ENCODE measurements around the gene SH2D4B.

The SH2D4B gene

DNA sequence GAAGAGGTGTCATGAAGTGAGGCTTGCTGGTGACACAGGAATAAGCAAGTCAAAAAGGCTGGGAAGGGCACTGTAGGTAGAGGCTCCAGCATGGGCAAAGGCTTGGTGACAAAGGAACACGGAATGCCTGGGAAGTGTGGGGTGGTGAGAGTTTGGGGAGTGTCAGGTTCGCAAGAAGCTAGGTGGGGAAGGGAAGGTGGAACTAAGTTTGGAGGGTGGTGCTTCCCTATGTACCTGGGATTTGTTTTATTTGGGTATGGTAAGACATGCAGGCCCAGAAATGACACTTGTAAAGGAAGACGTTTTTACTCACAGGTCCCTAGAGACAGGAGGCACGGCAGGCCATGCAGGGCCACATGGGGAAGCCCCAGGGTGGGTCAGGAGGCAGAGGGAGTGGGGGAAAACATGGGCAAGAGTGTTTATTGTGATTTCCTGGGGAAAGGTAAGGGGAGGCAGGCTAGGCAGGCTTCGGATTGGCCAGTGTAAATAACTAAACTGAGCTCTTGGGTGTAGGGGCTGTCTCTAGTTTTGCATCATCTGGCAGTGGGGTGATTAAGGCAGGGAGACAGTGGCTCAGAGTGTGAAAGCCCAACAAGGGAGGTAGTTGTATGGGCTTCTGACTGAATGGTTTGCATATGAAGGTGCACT is 52.1 kb downstream of the SH2D4B start:
- H3K9me3 ChIP-seq: no peaks in the 10 kb centered on the region
- H3K4me1 ChIP-seq: no peaks in the 10 kb centered on the region
- DNase-seq (ENCODE audit: low spot score in 2 of 2): no peak
- in situ Hi-C loops (cut with MboI; ENCODE audit: low sequenced_read_pairs): no loop called here
- no peak overlapping the region for H3K4me3 ChIP-seq
- no peaks in the 10 kb centered on the region for H3K36me3 ChIP-seq (replicated peaks)
- no peaks in the 10 kb centered on the region for H3K27me3 ChIP-seq (ENCODE audit: low read depth)

DNA sequence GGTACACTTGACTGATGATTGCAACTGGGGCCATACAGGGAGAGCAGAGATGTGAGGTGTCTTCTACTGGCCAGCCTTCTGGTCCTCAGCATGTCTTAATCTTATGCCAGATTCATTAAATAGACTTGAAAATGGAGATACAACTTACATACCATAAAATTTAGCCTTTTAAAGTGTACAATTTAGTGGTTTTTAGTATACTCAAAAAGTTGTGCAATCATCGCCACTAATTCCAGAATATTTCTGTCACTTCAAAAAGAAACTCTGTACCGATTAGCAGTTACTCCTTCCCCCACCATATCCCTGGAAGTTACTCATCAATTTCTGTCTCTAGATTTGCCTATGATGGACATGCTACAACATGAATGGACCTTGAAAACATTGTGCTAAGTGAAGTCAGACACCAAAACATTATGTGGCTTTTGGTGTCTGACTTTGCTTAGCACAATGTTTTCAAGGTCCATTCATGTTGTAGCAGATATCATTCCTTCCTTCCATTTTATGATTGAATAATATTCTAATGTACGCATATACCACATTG is 53.0 kb downstream of the SH2D4B start:
- no peaks in the 10 kb centered on the region for H3K9me3 ChIP-seq
- no peaks in the 10 kb centered on the region for H3K4me1 ChIP-seq
- H3K4me3 ChIP-seq: no peak overlapping the region
- no peak for DNase-seq (ENCODE audit: low spot score in 2 of 2)
- H3K27me3 ChIP-seq (ENCODE audit: low read depth): no peaks in the 10 kb centered on the region
- in situ Hi-C loops (cut with MboI; ENCODE audit: low sequenced_read_pairs): no loop called here
- no peaks in the 10 kb centered on the region for H3K36me3 ChIP-seq (replicated peaks)

DNA sequence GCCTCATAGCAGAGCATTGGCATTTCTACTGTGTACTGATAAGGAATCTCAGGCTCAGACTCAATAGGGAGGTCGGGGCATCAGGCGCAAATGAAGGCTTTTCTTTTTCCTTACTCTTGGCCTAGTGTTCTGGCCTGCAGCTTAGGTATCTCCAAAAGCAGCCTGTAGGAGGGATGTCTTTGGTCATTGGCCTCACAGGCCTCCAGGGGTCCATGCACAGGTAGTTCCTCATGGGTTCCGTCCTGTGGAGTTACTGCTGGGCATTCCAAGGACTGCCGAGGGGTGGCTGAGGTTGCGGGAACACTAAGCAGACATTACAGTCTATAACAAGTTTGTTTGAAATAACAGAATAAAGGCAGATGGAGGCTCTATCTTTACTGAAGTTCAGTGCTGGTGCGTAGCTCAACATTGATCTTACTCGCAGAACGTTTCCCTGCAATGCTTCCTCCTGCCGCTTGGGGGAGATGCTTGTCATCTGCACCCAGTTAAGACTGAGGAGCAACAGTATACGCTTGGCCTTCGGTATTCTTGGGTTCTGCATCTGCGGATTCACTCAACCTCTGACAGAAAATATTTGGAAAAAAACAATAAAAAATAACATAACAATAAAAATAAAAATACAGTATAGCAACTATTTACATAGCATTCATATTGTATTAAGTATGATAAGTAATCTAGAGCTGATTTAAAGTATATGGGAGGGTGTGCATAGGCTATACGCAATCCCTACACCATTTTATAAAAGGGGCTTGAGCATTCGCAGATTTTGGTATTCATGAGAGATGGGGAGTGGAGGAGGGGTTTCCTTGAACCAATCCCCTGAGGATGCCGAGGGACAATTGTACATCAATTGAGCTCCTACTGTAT is 58.9 kb downstream of the SH2D4B start:
- no peaks in the 10 kb centered on the region for H3K36me3 ChIP-seq (replicated peaks)
- peak; percentile 48 to 57 for DNase-seq (ENCODE audit: low spot score in 2 of 2)
- in situ Hi-C loops (cut with MboI; ENCODE audit: low sequenced_read_pairs): no loop called here
- H3K4me3 ChIP-seq: no peak overlapping the region
- no peaks in the 10 kb centered on the region for H3K27me3 ChIP-seq (ENCODE audit: low read depth)
- H3K9me3 ChIP-seq: no peaks in the 10 kb centered on the region
- no peaks in the 10 kb centered on the region for H3K4me1 ChIP-seq

DNA sequence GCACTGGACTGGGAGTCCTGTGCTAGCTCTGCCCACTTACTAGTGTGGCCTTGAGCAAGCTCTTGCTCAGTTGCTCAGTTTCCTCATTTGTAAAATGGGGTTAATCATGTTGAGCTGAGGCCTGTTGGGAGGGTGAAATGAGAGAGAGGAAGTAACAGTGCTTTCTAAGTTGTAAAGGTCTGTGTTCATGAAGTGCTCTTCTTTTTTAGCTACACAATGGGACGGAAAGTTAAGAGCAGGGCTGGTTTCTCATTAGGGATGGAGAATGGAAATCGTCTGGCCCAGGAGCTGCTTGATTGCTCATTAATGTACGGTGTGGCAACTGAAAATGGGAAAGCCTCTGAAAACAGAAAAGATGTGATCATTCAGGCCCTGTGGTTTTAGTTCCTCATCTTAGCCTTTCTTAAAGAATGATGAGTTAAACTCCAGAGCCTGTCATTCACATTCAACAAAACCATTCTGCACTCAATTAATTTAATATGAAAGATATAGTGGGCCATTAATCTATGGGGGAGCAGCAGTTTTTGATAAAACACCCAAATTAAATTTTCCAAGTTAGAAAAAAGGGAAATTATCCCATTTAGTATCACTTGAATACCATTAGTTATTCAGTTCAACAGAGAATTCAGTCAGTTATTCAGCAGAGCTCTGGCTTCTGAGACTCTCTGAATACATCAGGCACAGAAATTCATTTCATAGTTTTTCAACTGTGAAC is 60.5 kb downstream of the SH2D4B start:
- H3K4me3 ChIP-seq: no peak overlapping the region
- DNase-seq (ENCODE audit: low spot score in 2 of 2): no peak
- in situ Hi-C loops (cut with MboI; ENCODE audit: low sequenced_read_pairs): no loop called here

DNA sequence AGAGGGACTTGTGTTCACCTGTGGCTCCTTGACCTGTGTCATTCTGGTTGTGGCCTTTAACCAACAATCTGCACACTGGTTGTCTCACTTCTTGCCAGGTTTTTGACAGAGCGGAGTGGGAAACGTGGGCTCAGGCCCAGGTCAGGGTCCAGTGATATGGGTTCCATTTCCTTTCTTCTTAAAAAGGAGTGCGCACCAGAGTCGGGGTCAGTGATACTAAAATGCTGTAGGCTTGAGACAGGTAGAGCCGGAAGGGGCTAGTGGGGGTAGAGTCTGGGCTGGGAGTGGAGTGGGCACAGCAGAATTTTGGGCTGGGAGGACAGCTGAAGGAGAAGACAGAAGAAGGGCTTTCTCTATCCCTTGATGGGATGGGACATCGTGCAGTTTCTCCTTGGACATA is 61.2 kb downstream of the SH2D4B start:
- Histone ChIP-seq H3K4me3 (no peak overlapping the region), H3K9me3 (no peaks in the 10 kb centered on the region), H3K27me3 (ENCODE audit: low read depth) (no peaks in the 10 kb centered on the region), H3K36me3 (replicated peaks) (no peaks in the 10 kb centered on the region), H3K4me1 (no peaks in the 10 kb centered on the region)
- no peak for DNase-seq (ENCODE audit: low spot score in 2 of 2)
- in situ Hi-C loops (cut with MboI; ENCODE audit: low sequenced_read_pairs): no loop called here

More for the DNA sequence above, 60.5 kb downstream of the SH2D4B start:
- no peaks in the 10 kb centered on the region for H3K4me1 ChIP-seq
- no peaks in the 10 kb centered on the region for H3K36me3 ChIP-seq (replicated peaks)
- no peaks in the 10 kb centered on the region for H3K27me3 ChIP-seq (ENCODE audit: low read depth)
- no peaks in the 10 kb centered on the region for H3K9me3 ChIP-seq

DNA sequence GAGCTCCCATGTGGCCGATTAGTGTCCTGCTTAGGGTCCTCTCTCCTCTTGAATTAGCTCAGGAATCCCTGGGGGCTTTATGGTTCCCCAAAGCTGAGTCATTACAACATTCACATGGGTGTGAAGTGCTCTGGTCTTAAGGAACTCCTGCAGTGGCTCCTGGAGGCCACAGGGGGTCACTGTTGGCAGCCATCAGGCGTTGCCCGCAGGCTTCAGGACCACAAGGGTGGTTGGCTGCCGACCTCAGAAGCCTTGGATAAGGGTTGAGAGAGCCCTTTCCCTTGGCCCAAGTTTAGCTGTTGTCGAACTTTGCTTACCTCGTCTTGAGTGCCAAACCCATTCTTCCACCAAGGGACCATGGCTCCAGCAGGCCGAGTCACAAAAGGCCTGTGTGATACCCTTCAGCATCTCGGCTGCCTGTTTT is 61.7 kb downstream of the SH2D4B start:
- H3K4me1 ChIP-seq: no peaks in the 10 kb centered on the region
- no peak overlapping the region for H3K4me3 ChIP-seq
- peak; percentile 51 to 70 for DNase-seq (ENCODE audit: low spot score in 2 of 2)
- in situ Hi-C loops (cut with MboI; ENCODE audit: low sequenced_read_pairs): no loop called here
- H3K9me3 ChIP-seq: no peaks in the 10 kb centered on the region
- H3K36me3 ChIP-seq (replicated peaks): no peaks in the 10 kb centered on the region
- no peaks in the 10 kb centered on the region for H3K27me3 ChIP-seq (ENCODE audit: low read depth)

DNA sequence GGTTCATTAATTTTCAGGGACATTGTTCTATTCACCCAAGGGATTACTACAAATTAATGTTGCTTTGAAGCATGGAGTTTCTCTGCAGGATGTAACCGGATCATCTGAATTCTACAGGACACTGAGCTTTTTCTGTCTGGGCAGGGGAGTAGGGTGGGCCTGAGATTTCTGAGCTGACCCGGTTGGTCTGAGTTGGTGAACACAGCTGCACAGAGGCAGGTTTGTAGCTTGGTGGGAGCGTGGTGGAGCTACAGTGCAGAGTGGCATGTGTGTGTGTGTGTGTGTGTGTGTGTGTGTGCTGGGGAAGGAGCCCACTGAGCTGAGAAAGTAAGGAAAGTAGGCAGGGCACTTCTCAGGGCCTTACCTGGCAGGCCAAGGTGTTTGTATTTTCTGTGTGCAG is 62.6 kb downstream of the SH2D4B start:
- Histone ChIP-seq H3K36me3 (replicated peaks) (no peaks in the 10 kb centered on the region), H3K4me1 (no peaks in the 10 kb centered on the region), H3K9me3 (no peaks in the 10 kb centered on the region), H3K27me3 (ENCODE audit: low read depth) (no peaks in the 10 kb centered on the region), H3K4me3 (no peak overlapping the region)
- DNase-seq (ENCODE audit: low spot score in 2 of 2): no peak
- in situ Hi-C loops (cut with MboI; ENCODE audit: low sequenced_read_pairs): no loop called here

DNA sequence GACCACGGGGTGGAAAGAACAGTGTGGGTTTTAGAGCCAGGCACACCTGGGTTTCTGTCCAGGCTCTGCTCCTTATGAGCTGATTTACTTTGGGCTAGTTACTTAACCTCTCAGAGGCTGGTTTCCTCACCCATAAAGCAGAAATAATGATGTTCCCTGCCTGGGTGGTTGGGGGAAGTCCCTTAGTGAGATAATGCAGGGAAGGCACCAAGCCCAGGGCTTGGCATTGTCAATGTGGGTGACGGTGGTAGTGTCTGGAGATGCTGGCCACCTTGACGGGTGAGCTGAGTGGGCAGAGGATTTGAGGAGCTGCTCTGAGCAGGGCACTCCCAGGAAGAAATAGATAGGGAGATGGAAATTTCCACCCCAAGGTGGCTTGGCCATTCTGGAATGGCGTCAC is 65.2 kb downstream of the SH2D4B start:
- H3K36me3 ChIP-seq (replicated peaks): no peaks in the 10 kb centered on the region
- no peaks in the 10 kb centered on the region for H3K9me3 ChIP-seq
- no peaks in the 10 kb centered on the region for H3K4me1 ChIP-seq
- in situ Hi-C loops (cut with MboI; ENCODE audit: low sequenced_read_pairs): no loop called here
- H3K27me3 ChIP-seq (ENCODE audit: low read depth): no peaks in the 10 kb centered on the region
- DNase-seq (ENCODE audit: low spot score in 2 of 2): no peak
- no peak overlapping the region for H3K4me3 ChIP-seq

DNA sequence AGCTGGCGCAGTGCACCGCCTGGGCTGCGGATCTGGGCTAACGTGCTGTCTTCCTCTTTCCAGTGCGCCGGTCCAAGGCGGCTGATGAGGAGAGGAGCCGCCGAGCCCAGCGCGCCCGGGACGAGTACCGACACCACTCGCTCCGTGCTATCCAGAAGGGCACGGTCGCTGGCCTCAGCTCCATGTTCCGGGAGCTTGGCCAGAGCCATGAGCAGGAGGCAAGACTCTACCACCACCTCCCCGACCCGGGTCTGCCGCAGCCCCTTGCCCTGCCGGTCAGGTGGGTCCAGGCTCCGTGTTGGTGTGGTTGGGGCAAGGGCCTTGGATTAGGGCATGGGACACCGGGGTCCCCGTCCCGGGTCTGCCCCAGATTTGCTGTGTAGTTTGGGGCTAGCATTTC is 65.8 kb downstream of the SH2D4B start:
- H3K9me3 ChIP-seq: no peaks in the 10 kb centered on the region
- H3K4me3 ChIP-seq: no peak overlapping the region
- H3K36me3 ChIP-seq (replicated peaks): no peaks in the 10 kb centered on the region
- DNase-seq (ENCODE audit: low spot score in 2 of 2): no peak
- in situ Hi-C loops (cut with MboI; ENCODE audit: low sequenced_read_pairs): no loop called here
- no peaks in the 10 kb centered on the region for H3K27me3 ChIP-seq (ENCODE audit: low read depth)
- no peaks in the 10 kb centered on the region for H3K4me1 ChIP-seq

DNA sequence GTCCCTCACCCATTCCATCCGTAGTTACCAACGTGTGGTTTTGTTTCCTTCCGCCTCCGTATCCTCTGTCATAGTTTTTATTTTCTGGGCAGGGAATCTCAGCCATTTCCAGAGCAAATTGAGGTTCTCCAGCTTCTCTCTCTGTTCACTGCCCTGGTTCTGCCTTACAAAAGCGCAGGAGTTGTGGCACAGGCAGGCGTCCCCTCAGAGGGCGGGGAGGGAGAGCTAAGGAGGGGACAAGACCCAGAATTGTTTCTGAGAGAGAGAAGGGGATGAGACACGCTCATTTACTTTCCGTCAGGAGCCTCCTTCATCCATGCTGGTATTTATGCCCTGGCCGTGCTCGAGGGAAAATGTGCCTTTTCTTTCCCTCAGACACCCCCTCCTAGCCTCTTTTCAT is 71.0 kb downstream of the SH2D4B start:
- Histone ChIP-seq H3K27me3 (ENCODE audit: low read depth) (no peaks in the 10 kb centered on the region), H3K4me1 (no peaks in the 10 kb centered on the region), H3K4me3 (no peak overlapping the region), H3K9me3 (no peaks in the 10 kb centered on the region), H3K36me3 (replicated peaks) (no peaks in the 10 kb centered on the region)
- in situ Hi-C loops (cut with MboI; ENCODE audit: low sequenced_read_pairs): no loop called here
- DNase-seq (ENCODE audit: low spot score in 2 of 2): no peak

DNA sequence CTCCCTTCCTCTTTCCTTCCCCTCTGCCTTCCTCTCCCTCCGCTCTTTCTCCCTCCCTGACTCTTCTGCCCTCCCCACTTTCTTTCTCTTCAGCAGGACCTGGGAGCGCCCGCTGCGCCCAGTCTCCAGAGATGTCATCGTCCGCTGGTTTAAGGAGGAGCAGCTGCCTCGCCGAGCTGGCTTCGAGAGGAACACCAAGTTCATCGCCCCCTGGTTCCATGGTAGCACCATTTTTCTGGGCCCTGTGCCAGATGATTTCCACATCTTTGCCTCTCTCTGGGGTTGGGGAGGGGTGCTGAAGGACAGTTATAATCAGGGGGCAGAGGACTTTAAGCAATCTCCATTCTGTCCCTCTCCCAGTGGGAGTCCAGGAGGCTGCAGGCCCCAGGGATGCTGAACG is 71.6 kb downstream of the SH2D4B start:
- Histone ChIP-seq H3K27me3 (ENCODE audit: low read depth) (no peaks in the 10 kb centered on the region), H3K4me3 (no peak overlapping the region), H3K9me3 (no peaks in the 10 kb centered on the region), H3K36me3 (replicated peaks) (no peaks in the 10 kb centered on the region), H3K4me1 (no peaks in the 10 kb centered on the region)
- DNase-seq (ENCODE audit: low spot score in 2 of 2): no peak
- in situ Hi-C loops (cut with MboI; ENCODE audit: low sequenced_read_pairs): no loop called here

DNA sequence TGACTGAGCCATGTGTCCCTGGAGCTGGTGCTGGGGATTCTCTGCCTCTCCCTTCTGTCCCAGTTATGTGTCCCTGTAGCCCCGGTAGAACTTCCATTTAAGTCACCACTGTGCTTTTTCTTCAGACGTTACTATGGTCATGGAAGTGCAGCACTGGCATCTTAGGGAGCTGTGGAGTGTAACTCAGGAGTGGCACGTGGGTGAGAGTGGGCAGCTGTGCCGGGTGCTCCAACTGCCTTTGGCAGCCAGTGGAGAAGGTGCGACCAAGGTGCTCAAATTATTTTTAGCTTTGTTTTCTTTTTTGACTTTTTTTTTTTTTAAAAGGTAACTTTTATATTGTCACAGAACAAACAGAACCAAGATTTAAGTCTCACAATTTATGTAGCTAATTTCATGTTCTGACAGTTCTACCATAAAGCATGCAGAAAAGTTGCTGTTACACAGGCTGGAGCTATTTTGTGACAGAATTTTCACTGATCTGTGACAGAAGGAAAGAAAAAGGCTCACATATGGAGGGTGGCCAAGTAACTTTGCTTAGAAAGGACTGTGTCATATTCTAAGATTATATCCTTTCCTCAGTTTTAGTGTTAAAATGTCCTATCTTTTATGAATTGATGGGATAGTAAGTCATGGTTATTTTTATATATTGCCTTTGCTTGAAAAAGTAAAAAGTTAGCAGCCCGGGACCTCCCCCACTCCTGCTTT is 73.9 kb downstream of the SH2D4B start:
- in situ Hi-C loops (cut with MboI; ENCODE audit: low sequenced_read_pairs): no loop called here
- Histone ChIP-seq H3K9me3 (no peaks in the 10 kb centered on the region), H3K4me1 (no peaks in the 10 kb centered on the region), H3K27me3 (ENCODE audit: low read depth) (no peaks in the 10 kb centered on the region), H3K36me3 (replicated peaks) (no peaks in the 10 kb centered on the region), H3K4me3 (no peak overlapping the region)
- DNase-seq (ENCODE audit: low spot score in 2 of 2): no peak

DNA sequence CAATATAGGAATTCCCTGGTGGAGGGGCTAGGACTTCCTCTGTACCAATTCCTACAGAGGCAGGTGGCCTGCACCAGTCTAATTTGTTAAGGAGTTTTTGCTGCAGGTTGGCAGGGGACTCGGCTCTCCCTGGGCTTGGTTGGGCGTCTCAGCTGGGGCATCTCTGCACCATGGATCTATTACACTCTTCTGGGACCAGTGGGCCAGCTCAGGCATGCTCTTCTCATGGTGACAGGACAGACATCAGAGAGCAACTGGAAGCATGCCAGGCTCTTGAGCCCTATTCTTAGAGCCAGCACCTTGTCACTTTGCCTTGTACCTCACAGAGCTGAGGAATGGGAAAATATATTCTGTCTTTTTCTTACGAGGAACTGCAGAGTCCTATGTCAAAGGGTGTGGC is 74.6 kb downstream of the SH2D4B start:
- Histone ChIP-seq H3K4me1 (no peaks in the 10 kb centered on the region), H3K36me3 (replicated peaks) (no peaks in the 10 kb centered on the region), H3K9me3 (no peaks in the 10 kb centered on the region), H3K27me3 (ENCODE audit: low read depth) (no peaks in the 10 kb centered on the region), H3K4me3 (no peak overlapping the region)
- no peak for DNase-seq (ENCODE audit: low spot score in 2 of 2)
- in situ Hi-C loops (cut with MboI; ENCODE audit: low sequenced_read_pairs): no loop called here

Data from HAP-1 (cell line).